WERI-Rb-1 (cell line): ENCODE results near the gene ARHGAP10.
A peak's percentile ranks its signal among the peaks of the same experiment; 100 is the strongest.

Source experiments
- DNase-seq: peaks from one replicate; pipeline ENCODE4 v3.0.0-alpha.2; 2020
- H3K27ac ChIP-seq: fragments of 250-450 bp; sonication (Bioruptor Pico); 2 replicates; pipeline ENCODE4 v1.5.1; 2020; ENCODE audit warnings: mild to moderate bottlenecking, moderate library complexity
- H3K27me3 ChIP-seq: fragments of 250-450 bp; sonication (Bioruptor Pico); 2 replicates; pipeline ENCODE4 v1.5.1; 2021; ENCODE audit warnings: mild to moderate bottlenecking, low read depth, moderate library complexity; ENCODE audit not compliant: insufficient read depth, severe bottlenecking
- H3K36me3 ChIP-seq: fragments of 250-450 bp; sonication (Bioruptor Pico); 2 replicates; pipeline ENCODE4 v1.5.1; 2020; ENCODE audit warnings: mild to moderate bottlenecking, moderate library complexity
- H3K4me3 ChIP-seq: 2 replicates; pipeline ENCODE4 v1.5.1; 2011; ENCODE audit warnings: low read depth, mild to moderate bottlenecking, control low read depth, low read length
- H3K9me3 ChIP-seq: fragments of 250-450 bp; sonication (Bioruptor Pico); 2 replicates; pipeline ENCODE4 v1.5.1; 2021; ENCODE audit warnings: mild to moderate bottlenecking, moderate library complexity; ENCODE audit not compliant: severe bottlenecking
- TF ChIP-seq, protein P1 (sequence below): IDR thresholded peaks from 2 replicates; pipeline ENCODE4 v1.5.1; 2011; ENCODE audit warnings: low read depth, mild to moderate bottlenecking, control low read depth, inconsistent platforms, low read length

ARHGAP10 gene

DNA sequence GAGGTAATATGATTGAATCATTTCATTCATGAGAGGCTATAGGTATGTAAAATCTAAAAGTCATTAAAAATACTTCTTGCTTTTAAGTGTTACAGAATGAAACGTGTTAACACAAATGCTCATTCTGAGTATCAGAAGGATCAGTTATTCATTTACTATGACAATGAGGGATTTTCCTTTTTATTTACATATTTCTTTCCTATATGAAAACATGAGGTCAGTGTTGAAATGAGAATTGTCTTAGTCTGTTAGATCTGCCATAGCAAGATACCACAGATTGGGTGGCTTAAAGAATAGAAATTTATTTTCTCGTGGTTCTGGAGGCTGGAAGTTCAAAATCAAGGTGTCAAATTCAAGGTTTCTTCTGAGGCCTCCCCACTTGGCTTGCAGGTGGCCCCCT lies 181.2 kb downstream of the ARHGAP10 start:
- H3K4me3 ChIP-seq, result no peak overlapping the region
- H3K36me3 ChIP-seq, result peaks cover 37% of the 10 kb centered on the region
- no peak overlapping the region for H3K27ac ChIP-seq
- TF ChIP-seq, protein P1, sequence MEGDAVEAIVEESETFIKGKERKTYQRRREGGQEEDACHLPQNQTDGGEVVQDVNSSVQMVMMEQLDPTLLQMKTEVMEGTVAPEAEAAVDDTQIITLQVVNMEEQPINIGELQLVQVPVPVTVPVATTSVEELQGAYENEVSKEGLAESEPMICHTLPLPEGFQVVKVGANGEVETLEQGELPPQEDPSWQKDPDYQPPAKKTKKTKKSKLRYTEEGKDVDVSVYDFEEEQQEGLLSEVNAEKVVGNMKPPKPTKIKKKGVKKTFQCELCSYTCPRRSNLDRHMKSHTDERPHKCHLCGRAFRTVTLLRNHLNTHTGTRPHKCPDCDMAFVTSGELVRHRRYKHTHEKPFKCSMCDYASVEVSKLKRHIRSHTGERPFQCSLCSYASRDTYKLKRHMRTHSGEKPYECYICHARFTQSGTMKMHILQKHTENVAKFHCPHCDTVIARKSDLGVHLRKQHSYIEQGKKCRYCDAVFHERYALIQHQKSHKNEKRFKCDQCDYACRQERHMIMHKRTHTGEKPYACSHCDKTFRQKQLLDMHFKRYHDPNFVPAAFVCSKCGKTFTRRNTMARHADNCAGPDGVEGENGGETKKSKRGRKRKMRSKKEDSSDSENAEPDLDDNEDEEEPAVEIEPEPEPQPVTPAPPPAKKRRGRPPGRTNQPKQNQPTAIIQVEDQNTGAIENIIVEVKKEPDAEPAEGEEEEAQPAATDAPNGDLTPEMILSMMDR, result no peak
- DNase-seq, result no peak
- H3K27me3 ChIP-seq, result no peaks in the 10 kb centered on the region
- no peaks in the 10 kb centered on the region for H3K9me3 ChIP-seq

DNA sequence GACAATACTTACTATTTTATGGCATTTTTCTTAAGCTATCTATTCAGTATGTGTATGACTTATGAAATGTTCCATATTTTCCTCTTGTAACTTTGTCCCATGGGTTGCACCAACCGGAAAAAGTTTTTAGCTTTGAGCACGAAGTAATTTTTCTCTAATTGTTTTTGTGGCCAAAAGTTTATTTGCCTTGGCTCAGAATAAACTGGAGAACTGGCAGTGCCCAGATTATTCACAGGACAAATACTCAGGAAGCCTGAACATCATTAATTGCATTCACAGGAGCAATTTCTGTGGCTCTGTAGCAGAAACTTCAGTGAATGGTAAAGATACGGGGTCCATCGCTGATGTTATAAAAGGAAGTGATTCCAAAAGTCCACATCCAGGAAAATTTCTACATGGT lies 184.5 kb downstream of the ARHGAP10 start:
- TF ChIP-seq, protein P1, result no peak
- Histone ChIP-seq H3K9me3 (no peaks in the 10 kb centered on the region), H3K27me3 (no peaks in the 10 kb centered on the region), H3K4me3 (no peak overlapping the region), H3K27ac (no peak overlapping the region), H3K36me3 (peaks cover 26% of the 10 kb centered on the region)
- DNase-seq, result no peak

DNA sequence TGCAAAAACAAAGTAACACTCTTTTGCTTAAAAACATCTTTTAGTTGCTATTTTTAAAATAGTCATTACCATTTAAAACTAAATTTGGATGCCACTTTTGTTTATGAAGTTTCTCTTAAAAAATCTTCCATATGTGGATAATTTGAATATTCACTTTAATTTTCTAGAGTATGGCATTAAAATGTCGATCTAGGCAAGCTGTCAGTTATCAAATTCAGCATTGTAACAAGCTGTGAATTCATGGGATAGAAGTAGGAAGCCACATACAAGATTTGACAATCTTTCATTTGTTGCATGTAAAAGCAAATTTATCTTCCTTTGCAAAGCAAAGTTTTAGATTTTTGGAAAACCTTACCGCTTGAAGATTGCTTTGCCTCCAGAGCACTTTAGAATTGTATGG lies 191.5 kb downstream of the ARHGAP10 start:
- H3K27ac ChIP-seq, result no peak overlapping the region
- H3K27me3 ChIP-seq, result no peaks in the 10 kb centered on the region
- H3K9me3 ChIP-seq, result no peaks in the 10 kb centered on the region
- H3K36me3 ChIP-seq, result peaks cover 9% of the 10 kb centered on the region
- TF ChIP-seq, protein P1, result no peak
- no peak overlapping the region for H3K4me3 ChIP-seq
- no peak for DNase-seq

DNA sequence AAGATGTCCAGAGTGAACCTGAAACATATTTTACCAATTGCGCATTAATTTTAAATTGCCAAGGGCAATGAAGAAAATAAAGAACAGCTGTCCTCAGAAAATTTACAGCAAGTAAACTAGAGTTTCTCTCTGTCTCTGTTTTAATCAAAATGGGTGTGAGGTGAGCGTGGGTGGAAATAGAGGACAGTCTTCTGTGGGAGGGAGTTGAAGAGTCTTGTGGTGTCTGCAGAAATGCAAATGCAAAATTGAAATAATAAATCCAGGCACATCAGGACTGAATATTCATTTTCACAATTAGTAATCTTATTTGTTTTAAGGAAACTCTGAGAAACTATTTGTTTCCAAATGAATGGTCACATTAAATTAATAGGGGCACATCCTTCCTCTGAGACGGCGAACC lies 192.0 kb downstream of the ARHGAP10 start:
- DNase-seq, result no peak
- Histone ChIP-seq H3K9me3 (no peaks in the 10 kb centered on the region), H3K36me3 (peaks cover 9% of the 10 kb centered on the region), H3K27ac (no peak overlapping the region), H3K27me3 (no peaks in the 10 kb centered on the region), H3K4me3 (no peak overlapping the region)
- TF ChIP-seq, protein P1, result no peak

DNA sequence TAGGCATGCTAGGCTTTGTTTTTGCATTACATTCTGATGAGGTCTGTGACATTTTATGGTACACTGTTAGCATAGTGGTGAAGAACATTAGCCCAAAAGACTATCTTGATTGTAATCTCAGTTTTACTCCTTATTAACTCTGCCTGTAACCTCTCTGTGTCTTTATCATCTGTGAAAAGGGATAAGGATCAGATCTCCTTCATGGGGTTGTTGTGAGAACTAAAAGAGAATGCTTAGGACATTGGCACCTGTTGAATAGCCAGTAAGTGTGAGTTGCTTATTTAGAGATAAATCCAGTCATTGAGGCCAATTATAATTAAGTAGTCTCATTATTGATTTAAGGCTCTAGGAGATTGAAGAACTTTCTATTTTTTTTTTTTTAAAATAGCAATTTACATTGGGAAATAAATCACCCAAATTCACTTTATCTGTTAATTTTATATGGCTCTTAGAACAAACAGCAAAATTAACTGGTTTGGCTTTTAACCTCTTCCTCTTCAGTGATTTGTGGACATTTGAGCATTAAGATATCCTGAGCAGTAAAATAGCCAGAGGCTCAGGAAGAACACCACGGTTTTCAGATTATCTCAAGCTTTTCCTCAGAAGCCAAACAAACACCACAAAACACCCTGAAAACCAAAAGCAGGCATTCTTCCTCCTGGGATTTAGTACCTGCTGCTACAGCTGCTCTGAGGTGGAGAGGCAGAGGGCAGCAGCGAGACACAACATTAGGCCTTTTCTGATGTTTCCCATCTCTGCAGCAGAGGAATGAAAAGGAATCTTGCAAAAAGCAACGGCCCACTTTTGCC lies 192.9 kb downstream of the ARHGAP10 start:
- TF ChIP-seq, protein P1, result peak; percentile 77
- Histone ChIP-seq H3K4me3 (no peak overlapping the region), H3K27ac (no peak overlapping the region), H3K27me3 (no peaks in the 10 kb centered on the region), H3K36me3 (peaks cover 9% of the 10 kb centered on the region), H3K9me3 (no peaks in the 10 kb centered on the region)
- peak; percentile 60 for DNase-seq
